Stimulated activated CD4-positive, alpha-beta T cell treated with anti-CD3 and anti-CD28 coated beads, Interleukin-1b, Interleukin-23, amount 100 ng/mL, for 1 hour (primary cell): Measurements from ENCODE around the gene GGA3.

Source experiments
- DNase-seq, 2 donors: peaks; one replicate each; pipeline ENCODE4 v3.0.0-alpha.2; 2020; ENCODE audit warnings: low read depth in 2 of 2

Gene GGA3

DNA sequence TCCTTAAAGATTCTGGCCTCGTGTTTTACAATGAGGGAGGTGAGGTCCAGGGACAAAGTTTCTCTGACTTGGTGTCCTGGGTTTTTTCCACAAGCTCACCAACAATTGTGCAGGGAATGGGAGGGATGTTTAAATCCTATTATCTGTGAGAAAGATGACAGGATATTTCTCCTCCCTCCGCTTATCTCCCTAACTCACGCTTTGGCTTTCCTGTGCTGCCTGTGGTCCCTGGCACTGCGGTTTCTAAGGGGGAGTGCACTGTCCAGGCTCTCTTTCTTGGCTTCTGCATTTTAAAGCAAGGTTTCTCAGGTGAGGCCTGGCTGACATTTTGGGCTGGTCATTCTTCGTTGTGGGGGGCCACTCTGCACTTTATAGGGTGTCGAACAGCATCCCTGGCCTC lies 16.4 kb downstream of the GGA3 start:
- DNase-seq = no peak

DNA sequence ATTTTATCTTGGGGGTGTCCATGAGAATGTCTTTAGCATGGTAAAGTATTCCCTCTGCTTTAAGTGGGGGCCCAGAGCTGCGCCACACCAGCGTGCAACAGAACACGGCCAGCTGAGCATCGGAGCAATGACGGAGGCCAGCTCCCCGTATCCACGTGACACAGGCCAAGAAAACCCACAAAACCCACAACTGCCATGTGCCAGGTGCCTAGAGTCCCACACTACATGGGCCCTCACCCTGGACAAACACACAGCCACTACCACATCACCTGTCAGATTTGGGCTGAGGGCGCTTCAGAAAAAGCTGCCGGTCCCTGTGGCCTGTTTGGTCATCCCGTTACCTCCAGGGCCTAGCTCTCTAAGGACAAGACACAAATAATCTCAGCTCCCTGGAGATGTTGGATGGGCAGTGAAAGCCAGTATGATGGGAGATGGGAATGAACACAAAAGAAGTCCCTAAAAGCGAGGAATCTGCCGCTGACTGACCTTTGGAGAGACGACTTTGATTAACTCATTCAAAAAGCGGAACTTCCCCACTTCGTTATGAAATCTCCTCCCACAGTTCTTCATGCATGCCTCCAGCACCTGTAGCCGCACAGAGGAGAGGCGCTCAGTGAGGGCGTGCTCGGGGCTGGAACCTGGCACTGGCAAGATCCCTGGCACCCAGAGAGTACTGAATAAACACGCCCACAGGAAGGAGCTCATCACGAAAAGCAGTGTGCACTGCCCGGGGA lies 17.1 kb downstream of the GGA3 start:
- no peak for DNase-seq

DNA sequence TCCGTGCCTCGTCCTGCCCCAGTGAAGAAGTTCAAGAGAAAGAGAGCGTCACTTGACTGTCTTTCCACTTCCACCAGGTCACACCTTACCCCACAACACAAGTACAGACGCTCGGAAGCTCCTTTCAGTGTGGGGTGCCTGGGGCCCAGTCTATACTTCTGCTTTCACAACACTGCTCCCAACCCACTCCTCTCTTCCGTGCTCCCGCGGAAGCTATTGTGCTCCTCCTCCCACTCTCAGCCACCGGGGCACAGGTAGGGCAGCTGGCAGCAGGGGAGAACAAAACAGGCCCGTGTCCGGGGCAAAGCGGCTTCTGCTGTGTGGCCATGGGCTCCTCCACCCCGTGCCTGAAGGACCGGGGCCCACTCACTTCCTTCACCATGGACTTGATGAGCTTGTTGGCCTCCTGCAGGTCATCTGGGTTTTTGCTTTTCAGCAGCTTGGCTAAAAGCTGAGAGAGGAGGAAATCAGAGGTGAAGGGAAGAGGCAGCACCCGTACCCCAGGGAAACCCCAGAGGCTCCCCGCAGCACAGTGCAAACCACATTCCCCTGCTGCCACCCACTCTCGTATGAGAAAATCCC lies 18.9 kb downstream of the GGA3 start:
- DNase-seq = no peak

- no peak for DNase-seq
These were observed 19.4 kb downstream of the GGA3 start for GRCh38 chr17:75241996-75242460.

DNA sequence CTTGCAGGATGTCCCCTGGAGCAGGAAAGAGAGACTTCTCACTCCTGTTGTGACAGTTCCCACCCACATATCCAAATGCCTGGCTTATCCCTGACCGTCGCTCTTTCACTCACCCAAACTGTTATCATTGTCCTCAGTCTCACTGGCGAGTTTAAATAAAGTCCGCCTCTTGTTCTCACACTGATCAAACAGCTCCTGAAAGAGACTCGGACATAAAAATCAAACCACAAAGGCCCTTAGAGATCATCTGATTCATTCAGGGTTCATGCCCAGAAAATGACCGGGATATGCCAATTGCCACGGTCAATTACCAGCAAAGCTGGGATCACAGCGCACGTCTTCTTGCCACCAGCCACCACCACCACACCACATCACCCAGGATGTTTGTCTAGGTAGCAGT lies 19.9 kb downstream of the GGA3 start:
- DNase-seq = no peak

GRCh38 chr17:75241143-75241430 lies 20.3 kb downstream of the GGA3 start:
- no peak for DNase-seq

- no peak for DNase-seq
These were observed 20.8 kb downstream of the GGA3 start for GRCh38 chr17:75240394-75241142.

DNA sequence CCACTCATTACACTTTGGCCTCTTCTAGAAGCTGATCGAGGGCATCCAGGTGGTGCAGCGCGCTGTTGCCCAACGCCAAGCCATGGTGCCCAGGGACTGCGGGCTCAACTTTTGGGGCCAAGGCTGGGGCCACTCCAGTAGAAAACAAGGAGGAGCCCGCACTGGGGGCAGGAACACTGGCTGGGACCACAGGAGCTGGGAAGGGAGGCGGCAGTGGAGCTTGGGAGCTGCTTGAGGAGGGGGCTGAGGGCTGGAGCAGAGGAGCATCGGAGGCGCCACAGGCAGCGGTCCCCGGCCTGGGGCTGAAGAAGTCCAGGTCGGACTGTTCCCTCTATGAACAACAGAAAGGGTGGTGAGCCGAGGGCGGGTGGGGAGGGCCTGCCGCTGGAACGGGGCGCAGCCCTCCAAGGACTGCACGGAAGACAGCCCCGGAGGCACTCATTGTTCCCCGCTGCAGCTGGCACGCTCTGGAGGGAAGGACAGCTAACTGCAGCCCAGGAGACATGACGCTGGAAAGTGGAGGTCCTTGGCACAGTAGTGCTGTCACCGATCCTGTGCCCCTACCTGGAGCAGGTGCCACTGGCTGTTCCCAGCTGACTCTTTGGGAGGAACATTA lies 21.5 kb downstream of the GGA3 start:
- DNase-seq = no peak

- no peak for DNase-seq
These were observed 22.2 kb downstream of the GGA3 start for GRCh38 chr17:75239214-75239613.

GRCh38 chr17:75238684-75239191 lies 22.7 kb downstream of the GGA3 start:
- DNase-seq = peak in 1 of 2 donors; percentile 51

- no peak for DNase-seq
These were observed 23.3 kb downstream of the GGA3 start for GRCh38 chr17:75238020-75238580.

- no peak for DNase-seq
These were observed 24.0 kb downstream of the GGA3 start for GRCh38 chr17:75237100-75238014.

GRCh38 chr17:75232786-75233185 lies 28.6 kb downstream of the GGA3 start:
- no peak for DNase-seq

- DNase-seq = no peak
These were observed 29.5 kb downstream of the GGA3 start for GRCh38 chr17:75231741-75232464.

DNA sequence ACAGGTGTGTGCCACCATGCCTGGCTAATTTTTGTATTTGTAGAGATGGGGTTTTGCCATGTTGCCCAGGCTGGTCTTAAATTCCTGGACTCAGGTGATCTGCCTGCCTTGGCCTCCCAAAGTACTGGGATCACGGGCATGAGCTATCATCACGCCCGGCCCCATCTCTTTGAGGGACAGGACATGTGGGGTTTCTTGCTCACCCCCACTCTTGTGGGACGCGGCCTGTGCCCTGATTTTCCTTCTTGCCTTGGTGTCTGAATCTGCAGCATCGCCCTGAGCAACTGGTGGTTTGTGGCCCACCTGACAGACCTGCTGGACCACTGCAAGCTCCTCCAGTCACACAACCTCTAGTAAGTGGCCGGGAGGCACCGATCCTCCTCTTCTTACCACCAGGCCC lies 30.3 kb downstream of the GGA3 start:
- DNase-seq = no peak

DNA sequence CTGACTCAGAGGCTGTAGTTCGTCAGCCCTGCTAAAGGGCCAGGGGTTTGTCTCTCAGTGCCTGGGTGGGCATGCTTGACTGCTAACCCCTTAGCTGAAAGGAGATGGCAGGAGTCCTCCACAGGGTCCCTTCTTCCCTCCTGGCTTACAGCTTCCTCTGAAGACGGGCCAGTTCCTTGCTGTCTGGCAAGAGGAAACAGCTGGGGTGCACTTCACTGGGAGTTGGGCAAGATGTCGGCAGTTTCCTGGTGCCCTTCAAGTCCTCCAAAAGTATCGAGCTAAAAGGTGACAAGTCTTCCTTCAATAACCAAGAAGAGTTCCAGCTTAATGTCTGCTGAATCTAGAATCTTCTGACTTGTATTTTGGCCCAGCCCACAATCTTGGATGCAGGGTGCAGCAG lies 32.6 kb downstream of the GGA3 start:
- DNase-seq = no peak

GRCh38 chr17:75228305-75228704 lies 33.1 kb downstream of the GGA3 start:
- DNase-seq = no peak

DNA sequence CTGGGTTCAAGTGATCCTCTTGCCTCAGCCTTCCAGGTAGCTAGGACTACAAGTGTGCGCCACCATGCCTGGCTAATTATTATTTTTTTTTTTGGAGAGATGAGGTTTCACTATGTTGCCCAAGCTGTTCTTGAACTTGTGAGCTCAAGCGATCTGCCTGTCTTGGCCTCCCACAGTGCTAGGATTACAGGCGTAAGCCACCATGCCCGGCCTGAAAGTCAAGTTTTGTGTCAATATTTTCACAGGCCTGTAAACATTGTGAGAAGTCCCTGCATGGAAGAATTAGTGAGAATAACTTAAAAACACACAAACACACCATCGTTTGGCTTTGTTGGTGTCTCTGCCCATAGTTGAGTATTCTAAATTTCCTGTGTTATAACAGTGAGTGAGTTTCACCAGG lies 33.7 kb downstream of the GGA3 start:
- DNase-seq = no peak

DNA sequence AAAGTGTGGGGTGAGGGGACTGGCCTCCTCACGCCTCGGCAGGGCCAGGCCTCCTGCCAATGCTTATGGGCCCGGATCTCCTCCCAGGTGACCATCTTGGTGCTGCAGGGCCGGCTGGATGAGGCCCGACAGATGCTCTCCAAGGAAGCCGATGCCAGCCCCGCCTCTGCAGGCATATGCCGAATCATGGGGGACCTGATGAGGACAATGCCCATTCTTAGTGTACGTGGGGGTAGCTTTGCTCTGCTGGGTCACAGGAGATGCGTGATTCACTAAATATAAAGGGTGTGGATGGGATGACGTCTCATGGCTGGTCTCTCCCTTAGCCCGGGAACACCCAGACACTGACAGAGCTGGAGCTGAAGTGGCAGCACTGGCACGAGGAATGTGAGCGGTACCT lies 36.4 kb downstream of the GGA3 start:
- DNase-seq = no peak

- DNase-seq = no peak
These were observed 41.6 kb downstream of the GGA3 start for GRCh38 chr17:75219815-75220214.
